CD4-positive, alpha-beta memory T cell (primary cell): Measurements from ENCODE around the gene NFAT5. TPM values are rescaled to one million over a fixed set of nuclear protein-coding genes. Genes with fewer than 3 reads are reported as not detected.
A peak's percentile ranks its signal among the peaks of the same experiment; 100 is the strongest.
"Not testable (repeated sequence)": the region's sequence is repeated elsewhere in the genome, so short reads cannot be mapped to it uniquely, and the experiment has no call there.

Source experiments
- CTCF ChIA-PET: fragments of 350-600 bp; sonication (Branson Sonifier 250); formaldehyde crosslinking; loops from one replicate; lab custom pipeline; 2021; ENCODE audit warnings: inconsistent platforms; ENCODE audit not compliant: partially characterized antibody; lab: Charles Lee
- POLR2A ChIA-PET: fragments of 350-600 bp; sonication (Branson Sonifier 250); formaldehyde crosslinking; loops from one replicate; lab custom pipeline; 2021; ENCODE audit not compliant: partially characterized antibody; lab: Charles Lee
- DNase-seq, 5 donors: peaks; one replicate each; pipeline versions ENCODE4 v3.0.0 to v3.0.0-alpha.2; 2020 to 2022; ENCODE audit warnings: mixed read lengths in 1 of 5
- H3K27ac ChIP-seq: one replicate; pipeline ENCODE4 v1.7.0; 2013; ENCODE audit warnings: low read depth, low read length
- H3K27me3 ChIP-seq: 2 replicates; pipeline ENCODE4 v1.7.0; 2013; ENCODE audit warnings: mild to moderate bottlenecking, low read length, moderate library complexity; ENCODE audit not compliant: insufficient read depth
- H3K36me3 ChIP-seq: 2 replicates; pipeline ENCODE4 v1.7.0; 2013; ENCODE audit warnings: mild to moderate bottlenecking, low read length, moderate library complexity; ENCODE audit not compliant: insufficient read depth
- H3K4me1 ChIP-seq: 2 replicates; pipeline ENCODE4 v1.7.0; 2013; ENCODE audit warnings: mild to moderate bottlenecking, low read length, moderate library complexity; ENCODE audit not compliant: insufficient read depth
- H3K4me3 ChIP-seq, 2 donors: one replicate each; pipeline ENCODE4 v1.7.0; 2013; ENCODE audit warnings: low read length in 2 of 2, mild to moderate bottlenecking in 1 of 2
- H3K9me3 ChIP-seq, 2 donors: one replicate each; pipeline ENCODE4 v1.7.0; 2013; ENCODE audit warnings: low read length in 2 of 2, control low read depth in 1 of 2; ENCODE audit not compliant: control insufficient read depth in 1 of 2
- H3K27ac Mint-ChIP-seq, 7 donors: one replicate each; pipeline ENCODE4 v1.8.0; 2020 to 2021; ENCODE audit warnings: mixed read lengths in 7 of 7, mild to moderate bottlenecking in 6 of 7, inconsistent platforms in 3 of 7, moderate library complexity in 3 of 7
- H3K27me3 Mint-ChIP-seq, 2 donors: one replicate each; pipeline ENCODE4 v1.8.0; 2020 to 2021; ENCODE audit warnings: mixed read lengths in 2 of 2
- H3K36me3 Mint-ChIP-seq, 2 donors: one replicate each; pipeline ENCODE4 v1.8.0; 2020 to 2021; ENCODE audit warnings: mixed read lengths in 2 of 2, inconsistent platforms in 1 of 2, mild to moderate bottlenecking in 1 of 2
- H3K4me1 Mint-ChIP-seq, 4 donors: one replicate each; pipeline ENCODE4 v1.8.0; 2020 to 2021; ENCODE audit warnings: mixed read lengths in 4 of 4, mild to moderate bottlenecking in 1 of 4
- H3K4me3 Mint-ChIP-seq, 8 donors: one replicate each; pipeline ENCODE4 v1.8.0; 2020 to 2021; ENCODE audit warnings: mixed read lengths in 8 of 8, mild to moderate bottlenecking in 7 of 8, moderate library complexity in 6 of 8, inconsistent platforms in 3 of 8
- H3K9me3 Mint-ChIP-seq, 8 donors: one replicate each; pipeline ENCODE4 v1.8.0; 2020 to 2021; ENCODE audit warnings: mixed read lengths in 8 of 8, mild to moderate bottlenecking in 5 of 8, inconsistent platforms in 3 of 8, moderate library complexity in 1 of 8
- intact Hi-C: fragments of 100-400 bp; cut with micrococcal nuclease; formaldehyde crosslinking; loops from one replicate; pipeline ENCODE4 v1.15.1; 2023
- polyA plus RNA-seq, 2 donors: library from polyadenylated mRNA; unstranded; fragments of 300-500 nt; fragmentation: Illumina TruSeq; gene quantifications; one replicate each; pipeline ENCODE4 v1.2.3, GENCODE V29; 2021
- total RNA-seq, 2 experiments: library from RNA; stranded (reverse); gene quantifications; one replicate each; pipeline ENCODE4 v1.2.3, GENCODE V29; 2021

Gene NFAT5
- total and polyA plus RNA-seq, 4 experiments from 2014 or later = 1.8 to 35.6 (median 18.7) TPM

DNA sequence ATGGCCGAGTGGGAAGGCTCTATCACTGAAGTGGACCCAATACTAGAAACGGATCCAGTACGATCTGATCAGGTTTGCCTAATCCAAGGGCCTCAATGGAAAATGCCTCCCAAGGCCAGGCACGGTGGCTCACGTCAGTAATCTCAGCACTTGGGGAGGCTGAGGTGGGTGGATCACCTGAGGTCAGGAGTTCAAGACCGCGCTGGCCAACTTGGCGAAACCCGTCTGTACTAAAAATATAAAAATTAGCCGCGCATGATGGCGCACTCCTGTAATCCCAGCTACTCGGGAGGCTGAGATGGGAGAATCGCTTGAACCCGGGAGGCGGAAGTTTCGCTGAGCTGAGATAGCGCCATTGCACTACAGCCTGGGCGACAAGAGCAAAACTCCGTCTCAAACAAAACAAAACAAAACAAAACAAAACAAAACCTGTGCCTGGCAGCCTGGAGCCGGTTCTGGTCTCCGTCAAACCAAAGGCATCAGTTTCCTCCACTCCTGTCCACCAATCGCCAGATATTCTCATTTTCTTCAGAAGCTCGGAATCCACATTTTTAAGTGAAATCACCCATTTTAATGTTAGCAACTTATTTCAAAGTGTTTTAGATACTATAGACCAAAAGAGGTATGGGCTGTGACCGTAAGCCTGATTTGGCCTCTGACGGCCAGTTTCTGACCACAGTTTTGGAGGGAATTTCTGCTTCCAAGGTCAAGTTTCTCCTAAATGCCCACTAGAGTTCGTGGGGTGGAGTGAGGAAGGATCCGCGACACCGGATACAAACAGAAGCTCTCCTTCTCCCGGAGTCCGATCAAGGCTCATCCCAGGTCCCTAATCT is 159.9 kb downstream of the NFAT5 start:
- H3K27me3 ChIP-seq = no peaks in the 10 kb centered on the region
- H3K27me3 Mint-ChIP-seq = no peaks in the 10 kb centered on the region
- H3K36me3 ChIP-seq = no peaks in the 10 kb centered on the region
- peak overlapping the region in 1 of 2 donors; percentile 52 for H3K4me3 ChIP-seq
- H3K4me3 Mint-ChIP-seq = peak overlapping the region; percentile 87 to 97 (median 94)
- no peaks in the 10 kb centered on the region for H3K9me3 ChIP-seq
- no peaks in the 10 kb centered on the region for H3K9me3 Mint-ChIP-seq
- no peak for DNase-seq
- peak overlapping the region; percentile 85 to 96 (median 92) for H3K27ac Mint-ChIP-seq
- peak overlapping the region; percentile 49 for H3K27ac ChIP-seq
- no peaks in the 10 kb centered on the region for H3K36me3 Mint-ChIP-seq
- ChIA-PET POLR2A (interaction anchor here (0.7 to 5.8 kb wide), 9 partner anchors 8 to 300 kb away, joined by 3 to 71 read pairs (median 5); partner anchors contain the start of genes NOB1 and WWP2), CTCF (interaction anchor here (3.0 to 7.8 kb wide), 3 partner anchors 17 to 37 kb away, joined by 8 to 72 read pairs (median 48); partner anchors contain the start of genes NOB1 and WWP2)
- H3K4me1 ChIP-seq = peaks cover 20% of the 10 kb centered on the region
- intact Hi-C loops = loop anchor here (1.0 kb wide), 2 partner anchors 16 to 29 kb away; partner anchors contain the start of gene NOB1
- peaks cover 13 to 37% (median 16%) of the 10 kb centered on the region in 4 donors for H3K4me1 Mint-ChIP-seq

- Histone ChIP-seq H3K4me1 (peaks cover 20% of the 10 kb centered on the region), H3K27me3 (no peaks in the 10 kb centered on the region), H3K27ac (peak within 1 kb of the TSS; percentile 49), H3K36me3 (no peaks in the 10 kb centered on the region), H3K4me3 (peak within 1 kb of the TSS; percentile 52 to 63), H3K9me3 (no peaks in the 10 kb centered on the region)
- intact Hi-C loops = loop anchor here (1.0 kb wide), 2 partner anchors 17 to 28 kb away; partner anchors contain the start of gene NOB1
- Mint-ChIP-seq H3K9me3 (no peaks in the 10 kb centered on the region), H3K36me3 (no peaks in the 10 kb centered on the region), H3K4me1 (peaks cover 13 to 37% (median 16%) of the 10 kb centered on the region in 4 donors), H3K27me3 (no peaks in the 10 kb centered on the region), H3K4me3 (peak within 1 kb of the TSS; percentile 87 to 97 (median 94)), H3K27ac (peak within 1 kb of the TSS; percentile 85 to 96 (median 92))
- peak; percentile 79 to 86 (median 83) for DNase-seq
- CTCF ChIA-PET = interaction anchor here (3.0 to 7.8 kb wide), 3 partner anchors 17 to 36 kb away, joined by 8 to 72 read pairs (median 48); partner anchors contain the start of genes NOB1 and WWP2
- POLR2A ChIA-PET = interaction anchor here (0.7 to 5.8 kb wide), 9 partner anchors 9 to 301 kb away, joined by 3 to 71 read pairs (median 5); partner anchors contain the start of genes NOB1 and WWP2
Observed at GRCh38 chr16:69726313-69727060, 160.7 kb downstream of the NFAT5 start, which contains the start of gene NQO1. Gene NQO1 (minus strand): TSS chr16:69726560. CDS start chr16:69726439, 121 bp downstream.

DNA sequence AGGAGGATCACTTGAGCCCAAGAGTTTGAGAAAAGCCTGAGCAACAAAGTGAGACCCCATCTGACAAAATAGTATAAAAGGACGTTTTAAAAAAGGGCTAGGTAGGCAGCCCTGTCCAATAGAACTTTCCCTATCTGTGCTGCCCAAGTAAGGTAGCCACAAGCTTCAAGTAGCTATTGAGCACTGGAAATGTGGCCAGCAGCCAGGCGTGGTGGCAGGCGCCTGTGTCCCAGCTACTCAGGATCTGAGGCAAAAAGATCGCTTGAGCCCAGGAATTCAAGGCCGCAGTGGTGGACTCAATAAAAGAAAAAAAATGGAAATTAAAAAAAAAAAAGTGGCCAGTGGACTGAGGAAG is 162.1 kb downstream of the NFAT5 start:
- DNase-seq = no peak
- H3K9me3 Mint-ChIP-seq = no peaks in the 10 kb centered on the region
- no peaks in the 10 kb centered on the region for H3K27me3 Mint-ChIP-seq
- intact Hi-C loops = no loop called here
- POLR2A ChIA-PET = interaction anchor here (0.6 to 5.8 kb wide), 4 partner anchors 26 to 332 kb away, joined by 3 to 71 read pairs (median 13); partner anchors contain the start of genes NOB1 and WWP2
- peak overlapping the region in 2 of 7 donors; percentile 22 to 47 for H3K27ac Mint-ChIP-seq
- H3K4me3 ChIP-seq = no peak overlapping the region
- H3K27me3 ChIP-seq = no peaks in the 10 kb centered on the region
- peak overlapping the region in 4 of 8 donors; percentile 10 to 57 (median 48) for H3K4me3 Mint-ChIP-seq
- CTCF ChIA-PET = interaction anchor here (1.3 to 7.8 kb wide), 3 partner anchors 15 to 27 kb away, joined by 3 to 72 read pairs (median 48); partner anchors contain the start of gene NOB1
- no peaks in the 10 kb centered on the region for H3K36me3 ChIP-seq
- H3K36me3 Mint-ChIP-seq = no peaks in the 10 kb centered on the region
- no peaks in the 10 kb centered on the region for H3K9me3 ChIP-seq
- no peak overlapping the region for H3K27ac ChIP-seq
- peaks cover 20% of the 10 kb centered on the region for H3K4me1 ChIP-seq
- peaks cover 13 to 37% (median 16%) of the 10 kb centered on the region in 4 donors for H3K4me1 Mint-ChIP-seq

DNA sequence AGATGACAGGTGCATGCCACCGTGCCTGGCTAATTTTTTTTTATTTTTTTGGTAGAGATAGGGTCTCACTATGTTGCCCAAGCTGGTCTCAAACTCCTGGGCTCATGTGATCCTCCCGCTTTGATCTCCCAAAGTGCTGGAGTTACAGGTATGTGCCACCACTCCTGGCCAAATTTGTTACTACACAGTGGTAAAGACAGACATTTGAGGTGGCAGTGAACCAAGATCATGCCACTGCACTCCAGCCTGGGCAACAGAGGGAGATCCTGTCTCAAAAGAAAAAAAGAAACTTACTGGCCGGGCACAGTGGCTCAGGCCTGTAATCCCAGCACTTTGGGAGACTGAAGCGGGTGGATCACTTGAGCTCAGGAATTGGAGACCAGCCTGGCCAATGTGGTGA is 163.3 kb downstream of the NFAT5 start:
- H3K36me3 ChIP-seq, H3K27ac Mint-ChIP-seq, H3K4me3 ChIP-seq, H3K27ac ChIP-seq, H3K9me3 Mint-ChIP-seq, DNase-seq, intact Hi-C loops, H3K9me3 ChIP-seq, H3K36me3 Mint-ChIP-seq, H3K27me3 ChIP-seq, H3K27me3 Mint-ChIP-seq, H3K4me3 Mint-ChIP-seq: not testable (repeated sequence)
- ChIA-PET POLR2A (interaction anchor here (5.8 kb wide), 1 partner anchor 25 kb away, joined by 71 read pairs; the partner anchor contains the start of gene NOB1), CTCF (interaction anchor here (1.5 to 7.8 kb wide), 3 partner anchors 20 to 201 kb away, joined by 3 to 72 read pairs (median 48); partner anchors contain the start of gene NOB1)
- H3K4me1 Mint-ChIP-seq = peaks cover 13 to 33% (median 16%) of the 10 kb centered on the region in 4 donors
- peaks cover 20% of the 10 kb centered on the region for H3K4me1 ChIP-seq

DNA sequence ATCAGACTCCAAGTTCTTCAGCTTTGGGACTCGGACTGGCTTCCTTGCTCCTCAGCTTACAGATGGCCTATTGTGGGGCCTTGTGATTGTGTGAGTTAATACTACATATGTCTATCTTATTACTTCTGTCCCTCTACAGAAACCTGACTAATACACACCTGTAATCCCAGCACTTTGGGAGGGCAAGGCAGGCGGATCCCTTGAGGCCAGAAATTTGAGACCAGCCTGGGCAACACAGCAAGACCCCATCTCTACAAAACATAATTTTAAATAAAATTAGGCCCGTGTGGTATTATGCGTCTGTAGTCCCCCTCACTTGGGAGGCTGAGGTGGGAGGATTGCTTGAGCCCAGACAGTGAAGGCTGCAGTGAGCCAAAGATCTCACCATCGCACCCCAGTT is 165.5 kb downstream of the NFAT5 start:
- H3K27ac ChIP-seq, intact Hi-C loops, H3K4me3 Mint-ChIP-seq, H3K4me3 ChIP-seq, CTCF ChIA-PET, H3K27ac Mint-ChIP-seq, DNase-seq, H3K36me3 ChIP-seq, H3K9me3 Mint-ChIP-seq, H3K9me3 ChIP-seq, H3K27me3 ChIP-seq, H3K36me3 Mint-ChIP-seq, H3K27me3 Mint-ChIP-seq: not testable (repeated sequence)
- POLR2A ChIA-PET = interaction anchor here (0.9 kb wide), 1 partner anchor 23 kb away, joined by 3 read pairs; no protein-coding TSS in a partner anchor
- peaks cover 10 to 18% (median 10%) of the 10 kb centered on the region in 4 donors for H3K4me1 Mint-ChIP-seq
- peaks cover 14% of the 10 kb centered on the region for H3K4me1 ChIP-seq

DNA sequence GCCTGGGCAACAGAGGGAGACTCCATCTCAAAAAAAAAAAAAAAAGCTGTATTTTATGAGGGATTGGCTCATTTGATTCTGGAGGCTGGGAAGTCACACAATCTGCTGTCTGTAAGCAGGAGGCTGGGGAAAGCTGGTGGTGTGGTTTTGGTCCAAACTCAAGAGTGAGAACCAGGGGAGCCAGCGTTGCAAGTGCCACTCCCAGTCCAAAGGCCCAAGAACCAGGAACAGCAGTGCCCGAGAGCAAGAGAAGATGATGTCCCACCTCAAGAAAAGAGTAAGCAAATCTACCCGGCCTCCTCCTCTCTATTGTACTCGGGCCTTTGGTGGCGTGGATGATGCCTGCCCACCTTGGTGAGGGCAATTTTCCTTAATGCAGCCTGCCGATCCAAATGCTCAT is 166.3 kb downstream of the NFAT5 start:
- H3K27me3 Mint-ChIP-seq = no peaks in the 10 kb centered on the region
- intact Hi-C loops = no loop called here
- H3K27ac Mint-ChIP-seq = no peak overlapping the region
- H3K4me1 ChIP-seq = peaks cover 9% of the 10 kb centered on the region
- H3K36me3 ChIP-seq = no peaks in the 10 kb centered on the region
- ChIA-PET POLR2A (interaction anchor here (0.8 to 0.9 kb wide), 2 partner anchors 22 to 26 kb away, joined by 3 read pairs; no protein-coding TSS in a partner anchor), CTCF (interaction anchor here (1.0 kb wide), 1 partner anchor 22 kb away, joined by 3 read pairs; the partner anchor contains the start of gene NOB1)
- no peaks in the 10 kb centered on the region for H3K27me3 ChIP-seq
- DNase-seq = no peak
- no peak overlapping the region for H3K4me3 ChIP-seq
- H3K36me3 Mint-ChIP-seq = no peaks in the 10 kb centered on the region
- H3K4me3 Mint-ChIP-seq = no peak overlapping the region
- H3K27ac ChIP-seq = no peak overlapping the region
- H3K9me3 Mint-ChIP-seq = no peaks in the 10 kb centered on the region
- H3K9me3 ChIP-seq = no peaks in the 10 kb centered on the region
- H3K4me1 Mint-ChIP-seq = peaks cover 2 to 10% (median 2%) of the 10 kb centered on the region in 4 donors
